ENCODE results near the gene BST2.
"Not testable (repeated sequence)": the region's sequence is repeated elsewhere in the genome, so short reads cannot be mapped to it uniquely, and the experiment has no call there.

The BST2 gene

DNA sequence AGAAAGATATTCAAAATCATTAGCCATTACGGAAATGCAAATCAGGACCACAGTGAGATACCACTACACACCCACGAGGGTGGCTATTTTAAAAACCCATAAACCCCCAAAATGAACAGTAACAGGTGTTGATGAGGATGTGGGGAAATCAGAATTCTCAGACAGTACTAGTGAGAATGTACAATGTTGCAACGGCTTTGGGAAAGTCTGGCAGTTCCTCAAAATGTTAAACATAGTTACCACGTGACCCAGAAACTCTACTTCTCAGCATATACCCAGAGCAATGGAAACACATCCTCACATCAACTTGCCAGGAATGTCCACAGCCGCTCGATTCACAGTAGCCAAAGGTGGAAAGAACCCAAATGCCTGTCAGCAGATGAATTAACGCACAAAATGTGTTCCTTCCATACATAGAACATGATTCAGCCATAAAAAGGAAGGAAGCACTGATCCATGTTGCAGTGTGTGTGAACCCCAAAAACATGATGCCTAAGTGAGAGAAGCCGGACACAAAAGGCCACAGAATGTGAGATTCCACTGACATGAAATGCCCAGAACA is 35.3 kb downstream of the BST2 start:
- no peak for TF ChIP-seq CTCF (IDR thresholded peaks at IDR 0.05)
- TF ChIP-seq ZFX (IDR thresholded peaks at IDR 0.05; ENCODE audit: borderline replicate concordance) = no peak
- H3K27ac ChIP-seq = no peak overlapping the region

DNA sequence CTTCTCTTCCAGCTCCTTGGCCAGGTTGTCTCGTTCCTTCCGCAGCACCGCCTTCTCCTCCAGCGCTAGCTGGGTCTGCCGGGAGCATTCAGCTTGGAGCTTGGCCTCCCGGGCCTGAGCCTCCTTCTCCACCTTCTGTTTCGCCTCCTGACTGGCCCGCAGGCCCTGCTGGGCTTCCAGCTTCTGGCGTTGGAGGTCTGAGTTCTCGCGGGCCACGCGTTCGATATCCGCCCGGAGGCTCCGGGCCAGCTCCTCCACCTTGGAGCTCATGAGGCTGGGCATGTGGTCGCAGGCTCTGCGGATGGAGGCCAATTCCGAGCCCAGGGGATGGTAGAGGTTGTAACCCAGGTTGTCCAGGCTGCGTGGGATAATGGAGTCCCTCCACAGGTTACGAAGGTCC is 40.1 kb downstream of the BST2 start:
- TF ChIP-seq ZFX (IDR thresholded peaks at IDR 0.05; ENCODE audit: borderline replicate concordance) = no peak
- H3K27ac ChIP-seq = no peak overlapping the region

DNA sequence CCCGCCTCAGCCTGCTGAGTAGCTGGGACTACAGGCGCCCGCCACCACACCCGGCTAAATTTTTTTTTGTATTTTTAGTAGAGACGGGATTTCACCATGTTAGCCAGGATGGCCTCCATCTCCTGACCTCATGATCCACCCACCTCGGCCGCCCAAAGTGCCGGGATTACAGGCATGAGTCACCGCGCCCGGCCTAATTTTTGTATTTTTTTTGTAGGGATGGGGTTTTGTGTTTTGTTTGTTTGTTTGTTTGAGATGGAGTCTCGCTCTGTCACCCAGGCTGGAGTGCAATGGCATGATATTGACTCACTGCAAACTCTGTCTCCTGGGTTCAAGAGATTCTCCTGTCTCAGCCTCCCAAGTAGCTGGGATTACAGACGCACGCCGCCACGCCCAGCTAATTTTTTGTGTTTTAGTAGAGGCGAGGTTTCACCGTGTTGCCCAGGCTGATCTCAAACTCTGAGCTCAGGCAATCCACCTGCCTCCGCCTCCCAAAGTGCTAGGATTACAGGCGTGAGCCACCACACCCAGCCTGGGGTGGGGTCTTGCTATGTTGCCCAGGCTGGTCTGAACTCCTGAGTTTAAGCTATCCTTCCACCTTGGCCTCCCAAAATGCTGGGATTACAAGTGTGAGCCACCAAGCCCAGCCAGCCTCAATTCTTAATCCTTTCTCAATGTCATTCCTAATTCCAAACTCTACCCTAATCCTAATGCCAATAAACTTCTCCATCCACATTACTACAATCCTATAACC is 41.4 kb downstream of the BST2 start:
- not testable (repeated sequence) for H3K27ac ChIP-seq

- no peak overlapping the region for H3K27ac ChIP-seq
- TF ChIP-seq CTCF (IDR thresholded peaks at IDR 0.05) (no peak), ZFX (IDR thresholded peaks at IDR 0.05; ENCODE audit: borderline replicate concordance) (no peak)
Measured at GRCh38 chr19:17359905-17360800, 45.3 kb downstream of the BST2 start.

GRCh38 chr19:17358395-17358794 is 47.0 kb downstream of the BST2 start:
- TF ChIP-seq ZFX (IDR thresholded peaks at IDR 0.05; ENCODE audit: borderline replicate concordance) (no peak), CTCF (IDR thresholded peaks at IDR 0.05) (no peak)

DNA sequence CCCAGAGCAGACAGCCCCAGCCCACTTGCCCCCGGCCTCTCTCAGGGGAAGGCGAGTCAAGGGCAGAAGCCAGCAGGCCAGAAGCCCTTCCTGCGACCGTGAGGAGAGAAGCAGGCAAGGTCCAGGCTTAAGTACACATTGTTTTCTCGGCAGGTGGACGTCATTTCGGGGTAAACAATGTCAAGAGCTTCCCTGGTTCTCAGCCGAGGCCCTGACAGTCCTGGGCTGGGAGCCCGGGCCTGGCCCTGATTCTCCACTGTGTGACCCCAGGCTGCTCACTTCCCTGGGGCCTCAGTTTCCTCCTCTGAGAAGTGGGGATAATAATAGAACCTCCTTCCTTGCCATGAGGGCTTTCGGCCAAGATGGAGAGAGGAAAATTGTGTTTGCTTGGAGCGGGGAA is 47.7 kb downstream of the BST2 start:
- H3K27ac ChIP-seq = no peak overlapping the region
- no peak for TF ChIP-seq ZFX (IDR thresholded peaks at IDR 0.05; ENCODE audit: borderline replicate concordance)
- no peak for TF ChIP-seq CTCF (IDR thresholded peaks at IDR 0.05)

More at GRCh38 chr19:17358395-17358794, 47.0 kb downstream of the BST2 start:
- no peak overlapping the region for H3K27ac ChIP-seq

GRCh38 chr19:17357078-17357666 is 48.3 kb downstream of the BST2 start:
- no peak overlapping the region for H3K27ac ChIP-seq
- TF ChIP-seq CTCF (IDR thresholded peaks at IDR 0.05) (no peak), ZFX (IDR thresholded peaks at IDR 0.05; ENCODE audit: borderline replicate concordance) (no peak)

GRCh38 chr19:17353386-17353785 is 52.0 kb downstream of the BST2 start:
- H3K27ac ChIP-seq = no peak overlapping the region
- TF ChIP-seq CTCF (IDR thresholded peaks at IDR 0.05) (no peak), ZFX (IDR thresholded peaks at IDR 0.05; ENCODE audit: borderline replicate concordance) (no peak)
